Retina (tissue), 1 donor: ENCODE measurements around the gene SETD3.

Experiments
- DNase-seq: peaks from one replicate; pipeline ENCODE4 v3.0.0-alpha.2; 2016

The SETD3 gene

GRCh38 chr14:99479906-99480869 is at the start of gene SETD3:
Gene SETD3 (minus strand): TSS chr14:99480859. CDS start chr14:99465805, 15,054 bp downstream.
- DNase-seq, result peak; percentile 76

- no peak for DNase-seq
These were observed 49.2 kb upstream of the SETD3 start for GRCh38 chr14:99529899-99530298.

- no peak for DNase-seq
These were observed 46.9 kb upstream of the SETD3 start for GRCh38 chr14:99527427-99528076.

GRCh38 chr14:99527026-99527425 is 46.4 kb upstream of the SETD3 start:
- DNase-seq, result no peak

GRCh38 chr14:99525699-99526080 is 45.0 kb upstream of the SETD3 start:
- no peak for DNase-seq

- DNase-seq, result no peak
These were observed 44.4 kb upstream of the SETD3 start for GRCh38 chr14:99524804-99525698.

- DNase-seq, result no peak
These were observed 43.5 kb upstream of the SETD3 start for GRCh38 chr14:99524091-99524661.

- DNase-seq, result no peak
These were observed 43.0 kb upstream of the SETD3 start for GRCh38 chr14:99523704-99524055.

DNA sequence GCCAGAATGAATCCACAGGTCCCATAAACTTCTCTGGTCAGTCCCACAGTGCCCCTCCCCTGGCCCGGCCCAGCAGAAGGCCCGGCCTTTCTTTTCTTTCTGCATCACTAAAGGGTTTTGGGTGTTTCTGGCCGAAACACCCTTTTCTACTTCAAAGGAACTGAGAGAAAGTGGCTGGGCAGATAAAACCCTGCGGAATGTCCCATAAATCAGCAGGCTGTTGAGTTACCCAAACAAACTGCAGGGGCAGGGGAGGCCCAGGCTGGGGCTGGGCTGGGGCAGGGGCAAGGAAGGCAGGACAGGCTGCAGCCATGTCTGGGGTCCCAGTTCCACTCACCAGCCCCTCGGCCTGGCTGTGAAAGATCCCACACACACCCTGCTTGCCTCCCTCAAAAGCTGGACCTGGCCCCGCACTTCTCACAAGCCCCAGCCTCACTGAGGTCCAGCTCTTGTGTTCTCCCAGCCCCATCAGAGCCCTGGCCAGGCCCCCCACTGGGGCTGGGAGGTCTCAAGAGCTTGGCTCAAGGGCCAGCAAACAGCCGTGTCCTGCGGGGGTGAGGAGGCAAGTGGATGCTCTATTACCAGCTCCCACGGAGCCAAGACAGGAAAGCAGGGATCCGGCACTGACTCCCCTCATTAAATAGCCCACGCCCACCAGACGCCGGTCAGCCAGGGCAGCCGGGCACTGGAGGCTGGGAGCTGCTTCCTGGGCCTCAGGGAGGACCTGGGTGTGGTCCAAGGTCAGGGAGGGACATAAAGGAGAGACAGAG is 42.5 kb upstream of the SETD3 start:
- DNase-seq, result no peak

- no peak for DNase-seq
These were observed 41.8 kb upstream of the SETD3 start for GRCh38 chr14:99522457-99522891.

DNA sequence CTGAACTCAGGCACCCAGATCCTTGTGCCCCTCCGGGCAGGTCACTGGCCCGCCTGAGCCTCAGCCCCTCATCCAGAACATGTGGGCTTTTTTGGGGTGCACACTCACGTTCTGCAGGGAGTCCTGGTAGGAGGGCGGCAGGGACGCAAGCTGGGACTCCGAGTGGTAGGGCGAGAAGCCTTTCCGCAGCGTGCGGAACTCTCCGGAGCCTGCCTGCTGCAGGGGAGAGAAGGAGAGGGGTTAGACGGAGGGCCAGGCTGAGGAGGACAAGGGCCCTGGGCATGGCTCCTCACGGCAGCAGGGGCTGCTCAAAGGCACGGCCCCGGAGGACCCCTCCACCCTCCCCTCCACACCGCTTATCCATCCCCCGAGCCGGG is 41.4 kb upstream of the SETD3 start:
- DNase-seq, result no peak

- DNase-seq, result no peak
These were observed 40.7 kb upstream of the SETD3 start for GRCh38 chr14:99521176-99522024.

- no peak for DNase-seq
These were observed 40.0 kb upstream of the SETD3 start for GRCh38 chr14:99520571-99521081.

DNA sequence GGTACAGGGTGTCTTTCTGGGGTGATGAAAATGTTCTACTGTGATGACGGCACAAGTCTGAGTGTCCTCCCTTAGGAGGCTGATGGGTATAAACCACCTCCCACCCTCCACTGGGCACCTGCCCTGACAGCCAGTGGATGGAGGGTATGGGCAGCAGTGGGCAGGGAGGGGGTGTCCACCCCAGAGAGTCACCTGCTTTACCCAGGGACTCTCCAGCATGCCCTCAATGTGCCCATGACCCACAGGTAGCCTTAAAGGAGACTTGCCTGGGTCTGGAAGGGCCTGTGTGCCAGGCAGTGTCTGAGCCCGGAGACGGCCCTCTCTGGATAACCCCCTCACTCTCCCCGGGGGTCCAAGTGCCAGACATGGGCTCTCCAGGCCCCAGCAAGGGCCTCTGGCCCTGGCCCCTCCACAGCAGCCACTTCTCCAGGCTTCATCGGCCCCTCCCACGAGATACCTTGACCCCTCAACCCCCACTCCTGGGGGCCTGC is 39.3 kb upstream of the SETD3 start:
- DNase-seq, result peak; percentile 9

DNA sequence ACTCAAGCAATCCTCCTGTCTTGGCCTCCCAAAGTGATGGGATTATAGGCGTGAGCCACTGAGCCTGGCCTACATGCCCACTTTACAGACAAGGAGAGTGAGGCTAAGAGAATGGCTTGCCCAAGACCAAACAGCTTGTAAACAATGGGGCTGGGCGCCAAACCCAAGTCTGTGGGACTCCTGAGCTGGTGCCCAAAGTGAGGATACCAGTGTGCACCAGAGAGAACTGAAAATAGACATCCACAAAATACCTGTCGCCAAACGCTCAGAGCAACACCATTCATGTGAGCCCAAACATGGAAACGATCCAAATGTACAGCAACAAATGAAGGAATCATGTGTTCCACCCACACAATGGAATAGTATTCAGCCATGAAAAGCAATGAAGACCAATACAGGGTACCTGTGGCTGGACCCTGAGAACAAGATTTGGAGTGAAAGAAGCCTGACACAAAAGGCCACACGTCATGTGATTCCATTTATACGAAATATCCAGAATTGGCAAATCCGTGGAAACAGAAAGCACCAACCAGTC is 38.8 kb upstream of the SETD3 start:
- DNase-seq, result peak; percentile 2

DNA sequence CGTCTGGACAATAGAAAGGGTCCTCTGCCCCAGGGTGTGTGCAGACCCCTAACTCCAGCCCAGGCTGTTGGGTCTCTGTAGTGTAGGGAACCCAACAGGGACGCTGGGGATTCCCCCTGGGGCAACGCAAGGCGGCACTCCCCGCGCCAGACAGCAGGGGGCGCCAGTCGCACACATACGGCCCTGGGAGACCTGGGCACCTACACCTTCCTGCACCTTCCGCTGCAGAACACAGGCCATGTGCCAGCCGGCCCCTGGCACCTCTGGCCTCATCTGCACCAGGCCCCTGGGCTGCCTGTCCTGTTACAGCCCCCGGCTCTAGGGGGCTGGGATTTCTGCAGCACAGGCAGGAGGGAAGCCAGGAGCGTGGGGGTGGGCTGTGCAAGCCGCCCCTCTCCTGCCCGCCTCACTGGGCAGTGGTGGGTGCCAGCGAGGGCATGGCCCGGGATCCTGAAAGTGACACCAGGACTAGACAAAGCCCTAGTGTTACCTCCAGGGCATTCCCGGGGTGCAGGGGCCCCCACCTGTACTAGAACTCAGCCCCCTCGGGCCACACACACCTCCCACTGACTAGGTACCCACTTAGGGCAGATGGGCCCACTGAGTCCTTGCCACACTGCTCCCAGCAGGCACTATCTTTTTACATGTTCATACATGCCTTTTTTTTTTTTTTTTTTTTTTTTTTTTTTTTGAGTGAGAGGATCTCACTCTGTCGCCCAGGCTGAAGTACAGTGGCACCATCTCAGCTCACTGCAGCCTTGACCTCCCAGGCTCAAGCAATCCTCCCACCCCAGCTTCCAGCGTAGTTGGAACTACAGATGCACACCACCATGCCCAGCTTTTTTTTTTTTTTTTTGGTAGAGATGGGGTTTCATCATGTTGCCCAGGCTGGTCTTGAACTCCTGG is 38.0 kb upstream of the SETD3 start:
- peak; percentile 89 for DNase-seq

DNA sequence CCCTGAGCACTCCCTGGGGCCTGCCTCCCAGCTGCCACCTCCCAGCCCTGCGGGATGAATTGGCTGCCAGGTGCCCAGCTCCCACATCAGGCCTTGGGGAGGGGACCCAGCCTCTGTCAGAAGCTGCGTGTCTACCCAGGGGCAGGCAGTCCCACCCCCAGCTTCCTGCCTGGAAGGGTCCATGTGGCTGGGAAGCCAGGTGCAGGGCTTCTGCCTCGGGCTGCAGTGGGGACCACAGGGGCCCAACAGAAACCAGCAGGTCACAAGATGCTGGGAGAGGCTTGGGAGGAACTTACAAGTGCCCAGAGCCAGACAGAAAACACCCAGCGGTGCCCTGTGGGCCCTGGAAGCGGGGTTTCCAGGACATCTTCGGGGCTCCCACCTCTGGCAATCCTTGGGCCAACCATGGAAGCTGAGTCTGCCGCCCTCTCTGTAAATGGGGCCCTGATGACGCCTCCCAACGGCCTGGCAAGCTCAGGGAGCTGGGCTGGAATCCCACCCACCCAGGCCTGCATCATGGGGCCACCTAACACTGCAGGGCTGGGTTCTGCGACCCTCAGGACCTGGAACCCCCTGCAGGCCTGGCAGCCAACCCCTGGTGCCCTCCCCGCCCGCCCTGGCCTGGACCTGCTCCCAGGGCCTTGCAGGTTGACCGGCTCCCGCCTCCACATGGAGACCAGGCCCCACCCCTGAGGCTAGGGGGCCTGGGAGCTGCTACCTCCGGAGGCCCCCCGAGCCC is 37.2 kb upstream of the SETD3 start:
- no peak for DNase-seq

GRCh38 chr14:99516871-99517642 is 36.4 kb upstream of the SETD3 start:
- DNase-seq, result peak; percentile 1
